ENCODE data around the gene CGB7.

DNA sequence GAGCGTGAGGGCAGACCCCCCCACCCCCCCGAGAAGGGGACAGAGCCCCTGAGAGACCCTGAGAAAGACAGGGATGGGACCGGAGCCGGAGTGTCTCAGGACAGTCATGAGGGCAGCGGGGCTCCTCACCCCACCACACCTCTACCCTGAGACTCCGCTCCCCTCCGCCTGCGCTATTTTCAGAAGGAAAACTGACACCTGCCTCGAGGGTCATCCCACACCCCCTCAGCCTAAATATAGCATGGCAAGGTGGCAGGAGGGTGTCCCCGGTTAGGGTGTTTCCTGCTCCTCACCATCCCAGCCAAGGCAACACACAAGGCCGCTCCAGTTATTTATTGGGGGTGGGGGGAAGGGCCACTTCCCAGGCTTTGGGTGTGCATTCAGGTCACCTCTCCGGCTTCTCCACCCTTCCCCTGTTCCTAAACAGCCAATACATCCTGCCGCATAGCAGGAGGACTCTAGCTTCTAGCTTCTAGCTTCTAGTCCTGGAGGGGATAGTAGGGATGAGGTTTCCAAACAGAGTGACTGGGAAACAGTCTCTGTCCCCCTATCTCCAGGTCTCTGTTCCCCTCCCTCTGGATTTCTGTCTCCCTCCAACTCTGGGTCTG lies 8.5 kb upstream of the CGB7 start:
- TF ChIP-seq CTCF (IDR thresholded peaks at IDR 0.05) (no peak), POLR2A (IDR thresholded peaks at IDR 0.05) (no peak)
